ENCODE measurements around the gene GALNTL6.

The GALNTL6 gene

DNA sequence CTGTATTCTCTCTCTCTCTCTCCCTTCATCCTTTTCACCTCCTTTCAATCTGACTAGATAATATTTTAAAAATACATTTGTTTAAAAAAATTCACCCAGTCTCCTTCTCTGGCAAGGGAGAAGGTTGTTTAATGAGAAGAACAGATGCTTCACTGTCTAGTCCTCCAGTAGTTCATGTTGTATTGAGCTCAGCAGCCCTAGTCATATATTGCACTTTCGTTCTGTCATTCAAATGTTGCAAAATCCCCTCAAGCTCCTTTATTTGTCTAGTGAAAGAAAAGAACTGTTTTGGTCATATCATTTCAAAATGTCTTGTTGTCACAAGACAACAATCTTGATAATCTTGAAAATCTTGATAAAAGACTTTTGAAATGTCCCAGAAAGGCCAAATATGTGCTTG, 248.0 kb downstream of the GALNTL6 start:
- no peak for DNase-seq (ENCODE audit: low read depth)
- no peak overlapping the region for H3K4me3 ChIP-seq (ENCODE audit: control insufficient read depth, low read depth, low read length)
- TF ChIP-seq, protein P1, sequence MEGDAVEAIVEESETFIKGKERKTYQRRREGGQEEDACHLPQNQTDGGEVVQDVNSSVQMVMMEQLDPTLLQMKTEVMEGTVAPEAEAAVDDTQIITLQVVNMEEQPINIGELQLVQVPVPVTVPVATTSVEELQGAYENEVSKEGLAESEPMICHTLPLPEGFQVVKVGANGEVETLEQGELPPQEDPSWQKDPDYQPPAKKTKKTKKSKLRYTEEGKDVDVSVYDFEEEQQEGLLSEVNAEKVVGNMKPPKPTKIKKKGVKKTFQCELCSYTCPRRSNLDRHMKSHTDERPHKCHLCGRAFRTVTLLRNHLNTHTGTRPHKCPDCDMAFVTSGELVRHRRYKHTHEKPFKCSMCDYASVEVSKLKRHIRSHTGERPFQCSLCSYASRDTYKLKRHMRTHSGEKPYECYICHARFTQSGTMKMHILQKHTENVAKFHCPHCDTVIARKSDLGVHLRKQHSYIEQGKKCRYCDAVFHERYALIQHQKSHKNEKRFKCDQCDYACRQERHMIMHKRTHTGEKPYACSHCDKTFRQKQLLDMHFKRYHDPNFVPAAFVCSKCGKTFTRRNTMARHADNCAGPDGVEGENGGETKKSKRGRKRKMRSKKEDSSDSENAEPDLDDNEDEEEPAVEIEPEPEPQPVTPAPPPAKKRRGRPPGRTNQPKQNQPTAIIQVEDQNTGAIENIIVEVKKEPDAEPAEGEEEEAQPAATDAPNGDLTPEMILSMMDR (conservative IDR thresholded peaks at IDR 0.05; ENCODE audit: control insufficient read depth, insufficient read depth, low read depth, low read length): no peak

DNA sequence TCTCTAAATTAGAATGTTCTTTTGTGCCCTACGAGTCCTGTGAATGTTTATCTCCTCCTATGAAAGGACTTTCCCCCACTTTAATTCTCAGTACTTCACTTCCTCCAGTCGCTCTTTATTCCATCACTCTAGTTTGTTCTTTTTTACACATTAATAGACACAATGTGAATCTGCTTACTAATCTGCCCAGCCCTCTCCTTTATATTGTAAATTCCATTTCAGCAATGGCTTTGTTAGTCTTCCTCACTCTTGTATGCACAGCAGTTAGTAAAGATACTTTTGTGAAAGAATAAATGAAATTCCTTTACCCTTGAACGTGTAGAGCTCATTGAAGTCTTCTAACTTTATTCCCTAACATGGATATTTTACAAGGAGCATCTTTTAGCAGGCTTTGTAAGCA, 255.3 kb downstream of the GALNTL6 start:
- TF ChIP-seq, protein P1 (conservative IDR thresholded peaks at IDR 0.05; ENCODE audit: control insufficient read depth, insufficient read depth, low read depth, low read length): no peak
- no peak for DNase-seq (ENCODE audit: low read depth)
- no peak overlapping the region for H3K4me3 ChIP-seq (ENCODE audit: control insufficient read depth, low read depth, low read length)

DNA sequence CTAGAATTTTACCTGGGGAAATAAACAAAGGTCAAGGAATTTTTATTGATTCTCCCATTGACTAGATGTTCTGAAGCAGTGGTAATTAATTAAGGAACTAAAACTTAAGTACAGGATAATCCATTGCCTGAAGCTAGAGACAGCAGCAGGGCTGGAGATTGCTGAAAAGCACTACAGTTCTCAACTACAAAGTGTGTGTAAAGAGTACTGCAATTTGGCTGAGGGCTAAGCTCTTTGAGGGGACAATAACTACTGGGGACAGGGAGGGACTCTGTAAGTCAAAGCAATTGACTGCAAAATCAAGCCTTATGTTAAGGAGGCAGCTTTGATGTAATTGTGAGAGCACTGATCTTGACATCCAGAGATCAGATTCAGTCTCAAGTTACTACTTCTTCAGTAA, 260.4 kb downstream of the GALNTL6 start:
- TF ChIP-seq, protein P1 (conservative IDR thresholded peaks at IDR 0.05; ENCODE audit: control insufficient read depth, insufficient read depth, low read depth, low read length): no peak
- no peak overlapping the region for H3K4me3 ChIP-seq (ENCODE audit: control insufficient read depth, low read depth, low read length)
- DNase-seq (ENCODE audit: low read depth): no peak

DNA sequence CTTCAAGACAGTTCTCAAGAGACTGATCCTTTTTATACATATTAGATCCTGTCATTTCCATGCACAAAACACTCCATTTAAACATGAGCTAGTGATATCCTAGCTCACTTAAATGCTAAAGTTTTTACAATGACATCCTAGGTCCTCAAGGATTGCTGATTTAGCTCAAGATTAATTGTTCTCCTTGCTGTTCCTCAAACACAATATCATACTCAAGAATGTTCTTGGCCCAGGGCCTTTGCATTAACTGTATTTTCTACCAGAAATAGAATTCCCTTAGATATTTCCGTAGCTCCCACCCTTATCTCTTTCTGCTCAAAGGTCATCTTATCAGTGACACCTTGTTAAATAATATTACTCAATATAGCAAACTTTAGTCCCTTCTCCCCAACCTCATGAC, 270.1 kb downstream of the GALNTL6 start:
- no peak overlapping the region for H3K4me3 ChIP-seq (ENCODE audit: control insufficient read depth, low read depth, low read length)
- TF ChIP-seq, protein P1 (conservative IDR thresholded peaks at IDR 0.05; ENCODE audit: control insufficient read depth, insufficient read depth, low read depth, low read length): no peak
- DNase-seq (ENCODE audit: low read depth): no peak

DNA sequence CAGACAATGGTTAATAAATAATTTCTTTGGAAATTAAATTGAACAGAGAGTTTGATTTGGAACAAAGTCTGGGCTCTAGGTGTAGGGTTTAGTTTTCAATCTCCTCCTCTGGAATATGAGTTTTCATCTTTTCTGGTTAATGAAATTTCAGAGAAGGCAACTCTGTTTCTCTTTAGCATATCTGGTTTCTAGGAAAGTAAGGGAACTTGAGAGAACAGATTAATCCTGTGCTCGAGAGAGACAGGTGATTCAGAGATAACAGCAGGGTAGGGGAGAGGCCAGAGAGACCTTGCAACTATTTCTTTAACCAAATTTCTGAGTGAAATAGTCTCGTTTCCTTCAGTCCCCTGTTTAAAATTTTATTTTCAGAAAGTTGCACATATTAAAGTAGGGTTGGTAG, 275.4 kb downstream of the GALNTL6 start:
- no peak overlapping the region for H3K4me3 ChIP-seq (ENCODE audit: control insufficient read depth, low read depth, low read length)
- no peak for DNase-seq (ENCODE audit: low read depth)
- TF ChIP-seq, protein P1 (conservative IDR thresholded peaks at IDR 0.05; ENCODE audit: control insufficient read depth, insufficient read depth, low read depth, low read length): no peak

DNA sequence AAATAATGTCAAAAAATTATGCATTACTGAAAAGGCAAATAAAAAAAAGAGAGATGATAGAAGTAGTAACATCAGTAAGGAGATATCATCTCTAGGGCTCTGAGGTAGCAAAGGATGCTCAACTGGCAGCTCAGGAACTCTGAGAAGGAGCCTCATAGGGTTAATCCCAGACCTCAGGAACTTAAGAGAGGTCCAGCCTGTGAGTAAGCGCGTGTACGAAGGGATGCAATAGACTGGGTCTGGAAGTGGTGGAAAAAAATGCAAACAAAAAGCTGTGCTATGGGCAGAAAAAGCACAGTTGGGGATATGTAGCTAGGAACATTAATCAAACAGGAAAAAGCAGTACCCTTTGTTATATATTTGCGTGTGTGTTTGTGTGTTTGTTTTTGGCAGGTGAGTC, 282.0 kb downstream of the GALNTL6 start:
- TF ChIP-seq, protein P1 (conservative IDR thresholded peaks at IDR 0.05; ENCODE audit: control insufficient read depth, insufficient read depth, low read depth, low read length): no peak
- no peak overlapping the region for H3K4me3 ChIP-seq (ENCODE audit: control insufficient read depth, low read depth, low read length)
- DNase-seq (ENCODE audit: low read depth): no peak

DNA sequence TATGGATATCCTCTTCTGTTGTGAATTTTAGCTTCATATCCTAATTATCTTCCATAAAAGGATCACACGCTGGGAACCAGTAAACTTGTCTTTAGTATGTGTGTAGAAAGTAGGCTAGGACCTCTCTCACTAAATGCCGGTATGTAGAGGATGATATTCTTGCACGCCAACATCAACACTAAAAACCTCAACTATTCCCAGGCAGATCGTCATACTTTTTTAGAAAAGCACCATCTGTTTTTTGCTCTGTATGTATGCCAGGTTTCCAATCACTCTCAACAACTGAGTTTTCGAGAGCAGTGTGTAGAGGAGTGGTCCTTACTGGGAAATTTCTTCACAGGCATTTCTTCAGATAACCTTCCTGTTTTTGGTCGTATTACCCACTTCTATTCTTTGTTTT, 283.6 kb downstream of the GALNTL6 start:
- no peak overlapping the region for H3K4me3 ChIP-seq (ENCODE audit: control insufficient read depth, low read depth, low read length)
- no peak for DNase-seq (ENCODE audit: low read depth)
- TF ChIP-seq, protein P1 (conservative IDR thresholded peaks at IDR 0.05; ENCODE audit: control insufficient read depth, insufficient read depth, low read depth, low read length): no peak
